Raji (cell line): ENCODE results near the gene B3GNT8.

Experiments used
- POLR2A ChIP-seq: IDR thresholded peaks from 2 replicates; pipeline ENCODE4 v1.6.1; 2011; ENCODE audit warnings: low read depth, low read length, control low read depth; ENCODE audit not compliant: insufficient read depth

The B3GNT8 gene, protein sequence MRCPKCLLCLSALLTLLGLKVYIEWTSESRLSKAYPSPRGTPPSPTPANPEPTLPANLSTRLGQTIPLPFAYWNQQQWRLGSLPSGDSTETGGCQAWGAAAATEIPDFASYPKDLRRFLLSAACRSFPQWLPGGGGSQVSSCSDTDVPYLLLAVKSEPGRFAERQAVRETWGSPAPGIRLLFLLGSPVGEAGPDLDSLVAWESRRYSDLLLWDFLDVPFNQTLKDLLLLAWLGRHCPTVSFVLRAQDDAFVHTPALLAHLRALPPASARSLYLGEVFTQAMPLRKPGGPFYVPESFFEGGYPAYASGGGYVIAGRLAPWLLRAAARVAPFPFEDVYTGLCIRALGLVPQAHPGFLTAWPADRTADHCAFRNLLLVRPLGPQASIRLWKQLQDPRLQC

DNA sequence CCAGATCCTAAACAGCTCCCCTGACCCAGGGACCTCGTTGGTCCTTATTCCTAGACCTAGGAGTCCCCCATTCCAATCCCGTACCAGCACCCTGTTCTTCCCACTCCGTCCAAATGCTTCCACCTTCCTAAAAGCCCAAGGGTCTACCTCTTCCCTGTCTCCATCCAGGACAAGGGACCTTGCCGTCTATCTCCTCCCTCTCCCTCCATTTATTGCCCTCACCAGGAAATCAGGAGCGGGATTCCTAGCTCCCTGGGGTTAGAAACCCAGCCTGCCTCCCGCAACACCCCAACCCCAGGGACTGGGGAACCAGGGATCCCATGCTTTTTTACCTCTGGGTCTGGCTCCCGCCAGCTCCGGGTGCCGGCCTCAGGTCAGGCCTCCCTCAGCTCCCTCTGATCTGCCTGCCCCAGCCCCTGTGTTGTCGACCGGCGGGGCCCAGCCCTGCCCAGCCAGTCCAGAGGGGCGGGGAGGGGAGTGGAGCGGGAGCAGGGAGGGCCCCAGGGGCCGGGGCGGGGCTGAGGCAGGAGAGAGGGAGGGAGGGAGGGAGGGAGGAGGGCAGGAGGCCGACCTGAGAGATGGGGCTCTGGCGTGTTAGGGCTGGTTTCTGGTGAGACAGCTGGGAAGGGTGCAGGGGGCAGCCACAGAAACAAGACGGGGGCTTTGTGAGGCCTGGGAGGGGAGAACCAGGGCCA, at the start of gene B3GNT8:
Gene B3GNT8, minus strand, starts transcription at position 423 of the 695 bp plus-strand sequence. CDS start 596 bp downstream, outside the sequence.
- TF ChIP-seq POLR2A: no peak

DNA sequence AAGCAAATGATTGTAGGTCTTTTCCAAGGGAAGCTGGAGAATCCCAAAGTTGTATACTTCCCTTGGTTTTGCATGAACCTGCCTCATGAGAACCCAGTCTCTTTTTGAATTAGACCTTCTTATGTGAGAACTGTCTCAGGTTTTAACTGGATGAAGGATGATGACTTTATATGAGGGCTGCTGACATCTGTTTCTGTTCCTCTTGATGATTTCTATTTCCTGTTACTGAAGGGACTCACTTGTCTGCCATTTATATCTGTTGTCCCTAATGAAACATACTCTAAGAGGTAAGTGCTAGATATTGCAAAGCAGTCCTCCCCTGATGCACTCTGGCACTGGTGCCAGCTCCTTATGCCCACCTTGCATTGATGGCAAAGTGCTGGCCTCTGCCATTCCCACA, 49.4 kb upstream of the B3GNT8 start:
- TF ChIP-seq POLR2A: no peak

DNA sequence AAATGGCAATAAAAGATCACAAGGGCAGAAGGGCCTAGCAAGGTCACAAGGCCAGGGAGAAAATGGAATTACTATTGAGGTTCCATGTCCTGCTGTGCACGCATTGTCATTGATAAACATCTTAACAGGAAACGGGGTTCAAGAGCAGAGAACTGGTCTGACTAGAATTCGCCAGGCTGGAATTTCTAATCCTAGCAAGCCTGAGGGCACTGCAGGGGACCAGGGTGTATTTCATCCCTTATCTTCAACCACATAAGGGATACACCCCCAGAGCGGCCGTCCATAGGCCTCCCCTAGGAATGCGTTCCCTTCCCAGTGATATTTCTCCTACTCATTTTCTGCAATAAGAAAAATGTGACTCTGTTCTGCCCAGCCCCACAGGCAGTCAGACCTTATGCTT, 35.3 kb upstream of the B3GNT8 start:
- no peak for TF ChIP-seq POLR2A

DNA sequence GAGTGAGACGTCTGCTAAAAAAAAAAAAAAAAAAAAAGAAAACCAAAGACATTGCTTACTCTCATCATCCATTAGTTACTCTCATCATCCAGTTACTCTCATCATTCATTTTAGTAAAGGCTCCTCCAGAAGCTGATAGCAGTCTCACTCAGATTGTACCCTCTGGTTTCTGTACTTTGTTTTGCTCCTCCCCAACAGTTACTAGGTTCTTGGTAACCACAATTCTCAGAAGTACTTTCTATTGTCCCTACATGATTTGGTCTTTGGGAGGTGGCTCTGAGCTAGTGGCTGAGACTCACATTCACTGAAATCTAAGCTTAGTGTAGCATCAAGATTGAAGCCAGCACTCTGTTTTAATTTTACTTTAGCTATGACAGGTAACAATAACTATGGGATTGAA, 30.1 kb upstream of the B3GNT8 start:
- TF ChIP-seq POLR2A: no peak

DNA sequence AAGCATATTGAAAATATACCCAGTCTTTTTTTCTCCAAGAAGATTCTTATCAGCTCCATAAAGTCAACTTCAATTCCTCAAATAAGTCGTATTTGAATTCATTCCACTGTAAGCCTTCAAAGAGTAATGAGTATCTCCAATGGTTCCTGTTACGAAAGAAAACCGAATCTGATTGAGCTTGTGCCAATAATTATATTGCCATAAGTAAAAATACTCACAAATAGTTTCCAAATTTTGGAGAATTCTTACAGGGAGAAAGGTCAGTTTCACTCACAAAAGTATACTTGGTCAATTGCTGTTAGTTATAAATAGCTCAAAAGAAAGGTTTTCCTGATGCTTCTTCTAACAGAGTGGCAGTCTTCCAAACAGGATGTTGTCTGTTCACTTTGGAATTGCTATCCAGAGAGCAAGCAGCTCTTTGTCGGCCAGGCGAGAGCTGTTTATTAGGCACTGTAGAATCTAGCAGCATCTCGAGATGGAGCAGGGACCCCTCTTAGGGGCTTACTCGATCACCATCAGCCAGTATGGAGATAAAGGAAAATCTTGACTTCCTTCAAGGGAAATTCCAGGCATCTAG, 29.3 kb upstream of the B3GNT8 start:
- TF ChIP-seq POLR2A: no peak

DNA sequence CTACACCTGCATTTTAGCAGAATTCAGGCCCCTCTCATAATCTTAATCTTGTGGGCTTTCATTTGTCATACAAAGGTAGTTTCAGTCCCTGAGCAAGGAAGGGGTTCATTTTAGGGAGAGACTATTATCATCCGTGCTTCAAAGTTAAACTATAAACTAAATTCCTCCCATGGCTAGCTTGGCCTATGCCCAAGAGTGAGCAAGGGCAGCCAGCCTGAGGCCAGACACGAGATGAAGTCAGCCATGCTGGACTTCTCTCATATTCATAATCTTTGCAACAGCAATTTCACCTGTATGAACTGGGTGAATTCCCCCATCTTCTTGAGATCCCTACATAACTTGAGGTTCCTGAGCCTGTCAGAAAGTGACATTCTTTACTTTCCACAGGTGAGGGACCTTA, 28.8 kb upstream of the B3GNT8 start:
- TF ChIP-seq POLR2A: no peak

DNA sequence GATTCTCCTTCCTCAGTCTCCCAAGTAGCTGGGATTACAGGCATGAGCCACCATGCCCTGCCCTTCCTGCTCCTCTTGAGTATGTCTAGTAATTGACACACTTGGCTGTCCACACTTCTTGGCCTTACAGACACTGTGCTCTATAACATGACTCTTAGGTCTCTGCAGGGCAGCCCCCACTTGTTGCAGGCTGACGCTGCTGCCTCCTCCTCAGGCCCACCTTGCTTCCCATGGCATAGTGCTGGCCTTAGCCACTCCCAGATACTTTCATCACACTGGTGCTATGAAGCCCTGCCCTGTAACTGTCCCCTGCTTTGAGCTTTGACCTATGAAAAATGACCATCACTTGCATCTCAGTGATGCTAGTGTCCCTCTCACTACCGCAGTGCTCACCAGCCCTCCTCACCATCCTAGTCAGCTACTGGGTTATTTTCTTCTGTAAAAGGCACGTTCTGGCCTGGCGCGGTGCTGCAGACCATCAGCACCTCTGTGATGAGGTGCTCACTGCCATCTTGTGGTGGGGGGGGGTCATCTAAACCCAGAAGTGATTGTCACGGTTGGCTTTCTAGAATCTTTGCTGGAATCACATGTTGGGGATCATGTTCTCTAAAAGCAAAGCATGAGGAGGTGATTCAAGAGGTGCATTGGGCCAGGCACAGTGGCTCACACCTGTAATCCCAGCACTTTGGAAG, 25.6 kb upstream of the B3GNT8 start:
- no peak for TF ChIP-seq POLR2A

DNA sequence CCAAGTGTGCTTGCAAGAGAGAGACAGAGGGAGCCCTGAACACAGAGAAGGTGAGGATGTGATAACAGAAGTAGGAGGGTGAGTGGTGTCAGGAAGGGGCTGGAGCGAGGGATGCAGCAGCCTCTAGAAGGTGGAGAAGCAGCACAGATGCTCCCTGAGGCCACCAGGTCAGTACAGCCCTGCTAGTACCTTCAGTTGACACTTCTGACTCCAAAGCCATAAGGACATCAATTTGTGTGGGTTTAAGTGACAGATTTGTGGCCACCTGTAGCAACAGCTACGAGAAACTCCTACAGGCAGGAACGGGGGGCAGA, 22.6 kb upstream of the B3GNT8 start:
- TF ChIP-seq POLR2A: no peak

DNA sequence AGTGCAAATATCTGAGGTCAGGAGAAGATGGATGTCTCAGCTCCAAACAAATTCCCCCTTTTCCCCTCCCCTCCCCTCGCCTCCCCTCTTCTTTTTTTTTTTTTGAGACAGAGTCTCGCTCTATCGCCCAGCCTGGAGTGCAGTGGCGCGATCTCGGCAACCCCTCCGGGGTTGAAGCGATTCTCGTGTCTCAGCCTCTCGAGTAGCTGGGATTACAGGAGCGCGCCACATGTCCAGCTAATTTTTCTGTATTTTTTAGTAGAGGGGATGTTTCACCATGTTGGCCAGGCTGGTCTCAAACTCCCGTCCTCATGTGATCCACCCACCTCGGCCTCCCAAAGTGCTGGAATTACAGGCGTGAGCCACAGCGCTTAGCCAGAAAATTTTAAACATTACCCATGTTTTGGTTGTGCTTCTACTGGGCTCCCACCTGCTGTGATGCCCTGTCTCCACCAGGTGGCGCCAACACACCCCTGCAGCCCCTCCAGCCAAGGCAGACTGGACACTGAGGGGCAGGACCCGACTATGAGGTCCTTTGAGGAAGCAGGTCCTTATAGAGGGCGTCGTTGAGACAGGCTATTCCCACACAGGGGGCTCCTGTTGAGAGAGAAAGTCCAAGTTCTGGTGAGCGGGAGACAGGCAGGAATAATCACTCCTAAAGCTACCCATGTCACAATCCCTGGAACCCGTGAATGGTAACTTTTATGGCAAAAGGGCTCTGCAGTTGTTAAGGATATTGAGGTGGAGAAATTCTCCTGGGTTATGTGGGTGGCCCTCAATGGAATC, 22.1 kb upstream of the B3GNT8 start:
- TF ChIP-seq POLR2A: no peak

DNA sequence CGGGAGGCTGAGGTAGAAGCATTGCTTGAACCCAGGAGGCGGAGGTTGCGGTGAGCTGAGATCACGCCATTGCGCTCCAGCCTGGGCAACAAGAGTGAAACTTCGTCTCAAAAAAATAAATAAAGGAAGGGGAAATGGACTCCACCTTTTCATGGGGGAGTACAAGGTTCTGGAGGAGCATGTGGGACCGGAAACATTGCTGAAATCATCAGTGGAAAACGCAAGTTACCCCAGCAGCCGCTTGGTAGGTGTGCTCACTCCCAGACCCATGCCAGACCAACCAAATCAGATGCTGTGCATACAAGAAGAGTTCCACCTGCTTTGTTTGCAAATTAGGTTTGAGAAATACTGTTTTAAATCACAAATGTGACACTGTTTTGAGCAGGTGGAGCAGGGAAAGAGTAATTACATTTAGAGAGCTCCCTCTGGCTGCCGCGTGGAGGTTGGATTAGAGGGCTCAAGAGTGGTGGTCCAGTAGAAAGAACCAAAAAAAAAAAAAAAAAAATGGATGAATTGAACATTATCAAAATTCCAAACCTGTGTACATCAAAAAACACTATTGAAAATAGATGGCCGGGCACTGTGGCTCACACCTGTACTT, 20.7 kb upstream of the B3GNT8 start:
- TF ChIP-seq POLR2A: no peak

DNA sequence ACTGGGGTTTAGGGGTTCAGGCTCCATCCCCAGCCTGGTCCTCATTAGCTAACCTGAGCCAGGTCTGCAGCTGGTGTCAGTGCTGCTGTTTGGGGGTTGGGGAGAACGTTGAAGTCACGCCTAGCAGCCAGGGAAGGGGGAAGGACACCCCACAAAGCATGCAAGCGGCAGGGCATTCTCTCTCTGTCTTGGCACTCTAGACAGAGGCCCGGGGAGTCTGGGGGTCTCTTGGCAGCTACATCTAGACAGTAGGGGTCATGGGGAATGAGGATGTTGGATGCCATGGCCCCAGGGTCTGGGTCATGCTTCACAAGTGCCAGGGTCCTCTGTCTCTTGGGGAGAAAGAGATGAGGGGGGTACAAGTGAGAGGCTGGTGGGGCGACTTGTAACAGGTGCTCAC, 18.4 kb upstream of the B3GNT8 start:
- TF ChIP-seq POLR2A: no peak

DNA sequence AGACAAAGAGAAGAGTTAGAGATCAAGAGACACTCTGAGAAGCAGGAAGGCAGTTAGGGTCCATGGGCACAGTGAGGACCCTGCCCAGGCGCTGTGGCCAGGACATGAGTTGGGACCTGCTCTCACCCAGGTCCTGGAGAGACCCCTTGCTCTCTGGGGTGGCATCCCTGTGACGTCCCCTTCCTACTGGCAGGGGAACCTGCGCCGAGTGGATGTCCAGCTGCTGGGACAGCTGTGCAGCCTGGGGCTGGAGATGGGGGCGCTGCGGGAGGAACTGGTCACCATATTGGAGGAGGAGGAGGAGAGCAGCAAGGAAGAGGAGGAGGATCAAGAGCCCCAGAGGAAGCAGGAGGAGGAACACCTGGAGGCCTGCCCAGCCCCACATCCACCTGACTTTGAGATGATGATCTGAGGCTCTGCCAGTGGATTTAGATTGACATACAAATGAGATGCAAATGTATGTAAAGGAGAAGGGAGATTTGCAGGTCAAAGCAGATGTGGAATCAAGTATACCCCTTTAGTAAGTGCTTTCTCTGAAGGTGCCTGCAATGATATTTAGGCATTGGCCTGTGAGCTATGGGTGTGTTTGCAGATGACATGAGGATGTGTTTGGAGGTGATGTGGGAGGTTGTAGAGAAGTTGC, 16.8 kb upstream of the B3GNT8 start:
- TF ChIP-seq POLR2A: no peak

DNA sequence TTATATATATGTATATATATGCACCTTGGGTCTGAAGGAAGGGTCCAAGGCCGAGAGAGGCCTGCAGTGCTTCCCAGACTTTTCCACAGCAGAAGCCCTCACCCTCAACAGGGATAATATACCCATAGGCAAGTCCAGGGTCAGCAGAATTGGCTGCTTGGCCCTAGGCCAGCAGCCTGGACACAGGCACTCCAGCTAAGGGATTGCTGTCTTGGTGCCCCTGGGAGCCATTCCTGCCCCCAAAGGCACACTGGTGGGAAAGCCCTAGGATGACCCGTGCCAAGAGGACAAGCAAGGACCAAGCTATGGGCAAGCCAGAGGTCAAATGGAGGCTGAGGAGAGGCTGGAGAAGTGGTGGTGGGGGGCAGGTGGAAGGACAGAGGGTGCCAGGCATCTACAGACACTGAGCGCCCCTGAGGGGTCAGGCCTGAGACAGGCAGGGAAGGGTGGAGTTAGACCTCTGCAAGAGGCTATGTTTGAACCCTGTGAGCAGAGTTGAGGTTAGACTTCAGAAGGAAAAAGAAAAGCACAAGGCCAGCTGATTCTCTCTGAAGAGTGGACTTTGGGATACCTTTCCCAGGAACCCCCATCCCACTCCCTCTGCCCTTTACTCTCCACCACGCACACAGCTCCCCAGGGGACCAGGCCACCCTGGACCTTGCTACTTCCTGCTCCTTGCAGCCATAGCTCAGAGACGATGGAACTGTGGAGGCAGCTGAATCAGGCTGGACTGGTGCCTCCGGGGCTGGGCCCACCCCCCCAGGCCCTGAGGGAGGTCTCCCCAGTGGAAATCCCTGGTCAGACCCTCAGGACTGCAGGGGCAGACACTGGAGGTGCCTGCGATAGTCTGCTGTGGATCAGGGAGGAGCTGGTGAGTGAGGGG, 15.5 kb upstream of the B3GNT8 start, which contains the start of gene ERICH4:
Gene ERICH4, plus strand, starts transcription at position 684 of the 883 bp plus-strand sequence. Its CDS starts 14 bp downstream, at position 698.
- no peak for TF ChIP-seq POLR2A

DNA sequence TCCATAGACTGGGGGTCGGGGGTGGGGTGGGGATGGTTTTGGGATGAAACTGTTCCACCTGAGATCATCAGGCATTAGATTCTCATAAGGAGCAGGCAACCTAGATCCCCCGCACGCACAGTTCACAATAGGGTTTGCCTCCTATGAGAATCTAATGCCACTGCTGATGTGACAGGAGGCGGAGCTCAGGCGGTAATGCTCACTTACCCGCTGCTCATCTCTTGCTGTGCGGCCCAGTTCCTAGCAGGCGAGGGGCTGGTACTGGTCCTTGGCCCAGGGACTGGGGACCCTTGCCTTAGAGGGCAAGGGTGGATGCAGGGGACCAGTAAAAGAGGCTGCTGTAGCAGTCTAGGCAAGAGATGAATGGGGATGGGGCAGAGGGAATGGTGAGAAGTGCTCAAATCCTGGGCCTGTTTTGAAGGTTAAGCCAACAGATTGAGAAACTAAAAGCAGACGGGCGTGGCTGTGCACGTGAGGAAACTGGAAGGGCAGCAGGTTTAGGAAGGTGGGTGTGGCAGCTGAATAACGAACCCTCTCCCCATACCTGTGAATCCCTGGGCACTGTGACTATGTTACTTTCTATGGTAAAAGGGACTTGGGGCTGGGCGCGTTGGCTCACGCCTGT, 14.3 kb upstream of the B3GNT8 start:
- TF ChIP-seq POLR2A: no peak
